B cell (primary cell): ENCODE data around the gene ZNF324. TPM values are rescaled to one million over a fixed set of nuclear protein-coding genes. Genes with fewer than 3 reads are reported as not detected.
A peak's percentile ranks its signal among the peaks of the same experiment; 100 is the strongest.

Experiments
- ATAC-seq: fragments of 200-7000 bp; cut with Tn5 transposase; one replicate; pipeline ENCODE4 v1.10.0; 2021; ENCODE audit warnings: low read depth, mild to moderate bottlenecking, moderate number of reproducible peaks, moderate library complexity
- CTCF ChIA-PET: fragments of 350-600 bp; sonication (Branson Sonifier 250); formaldehyde crosslinking; loops from one replicate; lab custom pipeline; 2021; ENCODE audit warnings: antibody characterized with exemption, inconsistent platforms; lab: Charles Lee
- POLR2A ChIA-PET: fragments of 350-600 bp; sonication (Branson Sonifier 250); formaldehyde crosslinking; loops from one replicate; lab custom pipeline; 2021; ENCODE audit warnings: antibody characterized with exemption; lab: Charles Lee
- DNase-seq: peaks from one replicate; pipeline ENCODE4 v3.0.0; 2013
- H2AFZ ChIP-seq: 2 replicates; pipeline ENCODE4 v1.6.1; 2012; ENCODE audit warnings: mild to moderate bottlenecking, low read depth, low read length; ENCODE audit not compliant: insufficient read depth, poor library complexity, severe bottlenecking
- H3K27ac ChIP-seq, 2 donors: 1 replicate in 1 of 2; 2 replicates in 1 of 2; pipeline ENCODE4 v1.5.1; 2012 to 2013; ENCODE audit warnings: low read length in 2 of 2, mild to moderate bottlenecking in 2 of 2, moderate library complexity in 1 of 2
- H3K27me3 ChIP-seq, 4 experiments: fragments of 200-600 bp in 1 of 4; sonication (generic) in 1 of 4; replicated peaks in 1 of 4; 1 replicate in 2 of 4; 2 replicates in 2 of 4; pipeline versions ENCODE4 v1.6.1 to v1.7.0; 2013 to 2016; ENCODE audit warnings: low read length in 3 of 4, mild to moderate bottlenecking in 2 of 4, mixed read lengths in 1 of 4, moderate library complexity in 1 of 4; ENCODE audit not compliant: insufficient read depth in 4 of 4, control insufficient read depth in 3 of 4; ENCODE audit errors: control extremely low read depth in 1 of 4
- H3K36me3 ChIP-seq, 2 experiments: replicated peaks in 1 of 2; 1 replicate in 1 of 2; 2 replicates in 1 of 2; pipeline versions ENCODE4 v1.6.1 to v1.7.1; 2013; ENCODE audit warnings: low read length in 1 of 2; ENCODE audit not compliant: insufficient read depth in 2 of 2, control insufficient read depth in 1 of 2; ENCODE audit errors: control extremely low read depth in 1 of 2, extremely low read depth in 1 of 2
- H3K4me1 ChIP-seq, 2 donors: fragments of 200-600 bp in 1 of 2; sonication (generic) in 1 of 2; 1 replicate in 1 of 2; 2 replicates in 1 of 2; pipeline versions ENCODE4 v1.5.1 to v1.6.1; 2013 to 2017; ENCODE audit warnings: low read length in 2 of 2; ENCODE audit not compliant: control insufficient read depth in 2 of 2, insufficient read depth in 2 of 2
- H3K4me2 ChIP-seq: replicated peaks from 2 replicates; pipeline ENCODE3; 2012; ENCODE audit warnings: mild to moderate bottlenecking, low read depth, low read length; ENCODE audit not compliant: poor library complexity, severe bottlenecking
- H3K4me3 ChIP-seq, 5 experiments: fragments of 200-600 bp in 1 of 5; sonication (generic) in 1 of 5; 1 replicate in 3 of 5; 2 replicates in 2 of 5; pipeline versions ENCODE4 v1.5.1 to v1.7.0; 2011 to 2016; ENCODE audit warnings: low read length in 4 of 5, mild to moderate bottlenecking in 4 of 5, low read depth in 2 of 5, control low read depth in 1 of 5, moderate library complexity in 1 of 5; ENCODE audit not compliant: insufficient read depth in 1 of 5; ENCODE audit errors: control extremely low read depth in 1 of 5, extremely low read depth in 1 of 5
- H3K79me2 ChIP-seq: fragments of 200-600 bp; sonication (generic); one replicate; pipeline ENCODE4 v1.6.0; 2016; ENCODE audit warnings: low read length; ENCODE audit not compliant: control insufficient read depth, insufficient read depth
- H3K9ac ChIP-seq: fragments of 200-600 bp; sonication (generic); 2 replicates; pipeline ENCODE4 v1.6.1; 2017; ENCODE audit warnings: mild to moderate bottlenecking, low read length, moderate library complexity
- H3K9me3 ChIP-seq, 3 donors: one replicate each; pipeline versions ENCODE4 v1.6.1 to v1.7.1; 2013; ENCODE audit warnings: low read length in 2 of 3; ENCODE audit not compliant: control insufficient read depth in 2 of 3, insufficient read depth in 1 of 3; ENCODE audit errors: control extremely low read depth in 1 of 3
- H4K20me1 ChIP-seq: 2 replicates; pipeline ENCODE4 v1.6.0; 2012; ENCODE audit warnings: mild to moderate bottlenecking, low read length; ENCODE audit not compliant: insufficient read depth, control insufficient read depth, poor library complexity, severe bottlenecking
- H3K27ac Mint-ChIP-seq: one replicate; pipeline ENCODE4 v1.8.0; 2021; ENCODE audit warnings: mixed read lengths
- H3K27me3 Mint-ChIP-seq: one replicate; pipeline ENCODE4 v1.8.0; 2021; ENCODE audit warnings: mixed read lengths
- H3K4me1 Mint-ChIP-seq: one replicate; pipeline ENCODE4 v1.8.0; 2021; ENCODE audit warnings: mixed read lengths
- H3K4me3 Mint-ChIP-seq: one replicate; pipeline ENCODE4 v1.8.0; 2021; ENCODE audit warnings: mixed read lengths
- H3K9me3 Mint-ChIP-seq: one replicate; pipeline ENCODE4 v1.8.0; 2022; ENCODE audit warnings: mixed read lengths; ENCODE audit not compliant: insufficient read depth
- CTCF ChIP-seq: fragments of 200-600 bp; IDR thresholded peaks from one replicate; pipeline ENCODE4 v1.8.0; 2022; ENCODE audit warnings: antibody characterized with exemption, mild to moderate bottlenecking
- EZH2 ChIP-seq: IDR thresholded peaks from 2 replicates; pipeline ENCODE4 v1.6.1; 2012; ENCODE audit warnings: borderline replicate concordance, low read depth, mild to moderate bottlenecking, moderate library complexity, low read length; ENCODE audit not compliant: insufficient read depth, poor library complexity, severe bottlenecking
- WGBS: methylation state at CpG from one replicate; pipeline ENCODE4 v1.1.5; 2013; ENCODE audit warnings: missing lambda C conversion rate; ENCODE audit not compliant: insufficient coverage; 5-methylcytosine and 5-hydroxymethylcytosine counted together
- intact Hi-C: fragments of 100-400 bp; cut with micrococcal nuclease; formaldehyde crosslinking; loops from one replicate; pipeline ENCODE4 v1.10.0; 2022
- polyA plus RNA-seq: library from polyadenylated mRNA; depleted of rRNA; stranded (reverse); fragments of >200 nt; gene quantifications from 2 replicates; pipeline ENCODE4 v1.2.3, GENCODE V29; 2012
- total RNA-seq, 2 donors: library from RNA; stranded (reverse); fragments of 120-200 nt in 1 of 2; gene quantifications; 1 replicate in 1 of 2; 2 replicates in 1 of 2; pipeline versions ENCODE4 v1.2.3 to v1.2.4, GENCODE V29; 2013 to 2022

The ZNF324 gene
- total and polyA plus RNA-seq, 2 donors (not counting 1 experiment from before 2014, with no cell fraction given) = 12.8 to 21.0 TPM

GRCh38 chr19:58453743-58454142, 13.1 kb upstream of the ZNF324 start:
- Histone ChIP-seq H3K36me3 (peaks cover 0 to 12% of the 10 kb centered on the region in 2 experiments), H3K4me1 (peaks cover 5 to 12% of the 10 kb centered on the region in 2 donors), H4K20me1 (no peaks in the 10 kb centered on the region), H3K79me2 (peaks cover 6% of the 10 kb centered on the region), H3K4me2 (no peak overlapping the region), H3K9me3 (peaks cover 1 to 8% (median 3%) of the 10 kb centered on the region in 3 donors), H3K27ac (no peak overlapping the region), H2AFZ (no peak overlapping the region), H3K9ac (no peak overlapping the region), H3K27me3 (peaks cover 0 to 9% (median 0%) of the 10 kb centered on the region in 4 experiments), H3K4me3 (no peak overlapping the region)
- ATAC-seq (no peak), DNase-seq (no peak)
- Mint-ChIP-seq H3K4me3 (peak overlapping the region; percentile 33), H3K4me1 (peaks cover 20% of the 10 kb centered on the region), H3K9me3 (no peaks in the 10 kb centered on the region), H3K27me3 (no peaks in the 10 kb centered on the region), H3K27ac (no peak overlapping the region)
- intact Hi-C loops = loop anchor here (5.0 kb wide), 2 partner anchors 91 to 126 kb away; partner anchors contain the start of genes ZNF497 and ZSCAN22
- TF ChIP-seq CTCF = no peak
- no peak for TF ChIP-seq EZH2
- CTCF ChIA-PET = no interaction called here
- 98% methylated on average over 6 of the region's 6 CpGs for WGBS
- POLR2A ChIA-PET = interaction anchor here (1.4 kb wide), 1 partner anchor 22 kb away, joined by 3 read pairs; the partner anchor contains the start of gene ZNF446

- H3K27me3 Mint-ChIP-seq = no peaks in the 10 kb centered on the region
- no peak for TF ChIP-seq CTCF
- TF ChIP-seq EZH2 = no peak
- DNase-seq (no peak), ATAC-seq (no peak)
- no peak overlapping the region for H3K4me3 Mint-ChIP-seq
- ChIA-PET CTCF (no interaction called here), POLR2A (no interaction called here)
- 98% methylated on average over 15 of the region's 21 CpGs for WGBS
- H3K27ac Mint-ChIP-seq = no peak overlapping the region
- Histone ChIP-seq H3K27me3 (no peaks in the 10 kb centered on the region), H3K4me3 (no peak overlapping the region), H3K9ac (no peak overlapping the region), H3K36me3 (peaks cover 0 to 12% of the 10 kb centered on the region in 2 experiments), H3K4me2 (no peak overlapping the region), H3K9me3 (no peaks in the 10 kb centered on the region), H4K20me1 (no peaks in the 10 kb centered on the region), H3K79me2 (peaks cover 6% of the 10 kb centered on the region), H3K27ac (no peak overlapping the region), H2AFZ (no peak overlapping the region), H3K4me1 (peaks cover 5 to 12% of the 10 kb centered on the region in 2 donors)
- intact Hi-C loops = no loop called here
- H3K4me1 Mint-ChIP-seq = peaks cover 20% of the 10 kb centered on the region
- H3K9me3 Mint-ChIP-seq = no peaks in the 10 kb centered on the region
These were observed 11.6 kb upstream of the ZNF324 start for GRCh38 chr19:58455306-58455705.
